Neural cell (in vitro differentiated cells): ENCODE results near the gene ZNF839.

ENCODE experiments used
- CTCF ChIP-seq: fragments of 450-650 bp; IDR thresholded peaks from 2 replicates; pipeline ENCODE4 v1.5.1; 2014; ENCODE audit warnings: antibody characterized with exemption, mild to moderate bottlenecking, moderate library complexity; ENCODE audit not compliant: poor library complexity, severe bottlenecking
- MXI1 ChIP-seq: fragments of 450-650 bp; conservative IDR thresholded peaks from 2 replicates; pipeline ENCODE4 v1.6.1; 2014; ENCODE audit warnings: antibody characterized with exemption, mild to moderate bottlenecking; ENCODE audit not compliant: poor library complexity, severe bottlenecking

- no peak for TF ChIP-seq CTCF
- no peak for TF ChIP-seq MXI1
Measured at GRCh38 chr14:102389246-102389645, 69.7 kb downstream of the ZNF839 start.
